GM12874 (cell line): ENCODE results near the gene CLEC5A.

Source experiments
- CTCF ChIP-seq: IDR thresholded peaks from 2 replicates; pipeline ENCODE4 v1.5.1; 2011; ENCODE audit warnings: low read depth, mild to moderate bottlenecking, control low read depth, low read length, moderate library complexity; ENCODE audit not compliant: insufficient read depth

The CLEC5A gene

DNA sequence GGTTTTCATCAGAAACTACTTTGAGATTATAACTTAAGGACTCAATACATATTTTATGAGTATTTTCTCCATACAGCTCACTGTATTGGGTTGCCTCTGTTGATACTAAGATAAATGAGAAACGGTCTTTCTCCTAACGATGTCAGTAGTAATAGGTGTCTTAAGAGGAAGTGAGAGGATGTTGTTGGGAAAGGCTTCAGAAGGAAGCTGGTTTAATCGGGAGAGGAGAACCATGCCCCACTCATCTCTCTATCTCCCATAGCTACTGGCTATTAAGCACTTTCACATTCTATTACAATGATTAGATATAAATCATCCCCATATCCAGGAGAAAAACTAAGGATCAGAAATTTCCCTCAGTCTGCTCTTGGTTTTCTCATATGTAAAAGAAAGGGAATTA, 2.0 kb downstream of the CLEC5A start:
- no peak for TF ChIP-seq CTCF

DNA sequence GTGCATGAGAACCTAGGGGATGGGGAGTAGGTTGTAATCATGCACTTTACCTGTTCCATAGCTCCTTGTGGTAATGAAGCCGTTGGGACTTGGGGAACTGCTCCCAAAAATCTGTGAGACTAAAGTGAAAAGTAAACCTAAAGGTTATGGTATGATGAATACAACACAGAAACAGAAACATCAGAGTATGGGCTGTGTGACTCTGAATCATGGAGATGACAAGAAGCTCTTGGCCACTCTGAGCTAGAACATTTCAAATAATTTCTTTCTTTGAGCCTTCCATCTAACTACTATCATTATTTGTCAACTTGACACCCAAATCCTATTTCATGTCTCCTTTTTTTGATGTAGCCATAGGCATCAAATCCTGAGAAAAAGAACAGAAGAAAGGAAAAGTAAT, 2.9 kb downstream of the CLEC5A start:
- no peak for TF ChIP-seq CTCF

DNA sequence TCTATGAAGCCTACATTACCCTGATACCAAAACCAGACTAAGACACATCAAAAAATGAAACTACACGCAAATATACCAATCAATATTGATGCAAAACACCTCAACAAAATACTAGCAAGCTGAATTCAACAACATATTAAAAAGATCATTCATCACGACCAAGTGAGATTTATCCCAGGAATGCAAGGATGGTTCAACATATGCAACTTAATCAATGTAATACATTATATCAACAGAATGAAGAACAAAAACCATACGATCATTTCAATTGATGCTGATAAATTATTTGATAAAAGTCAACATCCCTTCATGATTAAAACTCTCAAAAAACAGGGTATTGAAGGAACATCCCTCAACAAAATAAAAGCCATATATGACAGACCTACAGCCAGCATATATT, 5.7 kb downstream of the CLEC5A start:
- no peak for TF ChIP-seq CTCF

DNA sequence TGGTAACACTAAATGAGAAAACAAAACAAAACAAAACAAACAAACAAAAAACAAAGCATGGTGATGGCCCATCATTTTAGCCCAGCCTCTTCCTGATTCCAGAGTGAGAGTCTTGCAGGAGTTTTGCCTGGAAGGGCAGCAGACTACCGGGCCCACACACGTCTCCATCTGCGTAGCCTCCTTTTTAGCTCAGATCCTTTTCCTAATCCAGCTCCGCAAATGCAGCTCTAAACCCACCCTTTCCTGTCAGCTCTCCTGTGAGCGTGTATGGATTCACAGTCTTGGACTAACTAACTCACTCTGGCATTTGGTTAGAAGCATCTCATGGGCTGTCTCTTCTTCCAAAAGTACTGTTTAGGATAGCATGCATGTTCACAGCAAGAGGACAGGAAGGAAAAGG, 16.6 kb downstream of the CLEC5A start:
- no peak for TF ChIP-seq CTCF

DNA sequence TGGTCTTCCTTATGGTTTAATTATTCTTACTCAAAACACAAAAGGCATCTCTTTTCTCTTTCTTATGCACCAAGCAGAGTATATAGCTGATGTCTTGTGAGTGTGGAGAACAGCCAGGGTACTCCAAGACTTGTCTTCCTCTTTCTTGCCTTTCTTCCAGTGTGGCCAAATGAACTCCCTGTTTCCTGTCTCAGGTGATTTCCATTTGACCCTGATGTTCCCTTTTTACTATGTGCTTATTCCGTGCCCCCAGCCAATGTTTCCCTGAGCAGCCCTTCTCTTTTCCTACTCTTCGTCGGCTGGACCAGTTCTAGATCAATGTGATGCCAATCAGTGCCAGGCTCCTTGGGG, 18.0 kb downstream of the CLEC5A start:
- no peak for TF ChIP-seq CTCF

DNA sequence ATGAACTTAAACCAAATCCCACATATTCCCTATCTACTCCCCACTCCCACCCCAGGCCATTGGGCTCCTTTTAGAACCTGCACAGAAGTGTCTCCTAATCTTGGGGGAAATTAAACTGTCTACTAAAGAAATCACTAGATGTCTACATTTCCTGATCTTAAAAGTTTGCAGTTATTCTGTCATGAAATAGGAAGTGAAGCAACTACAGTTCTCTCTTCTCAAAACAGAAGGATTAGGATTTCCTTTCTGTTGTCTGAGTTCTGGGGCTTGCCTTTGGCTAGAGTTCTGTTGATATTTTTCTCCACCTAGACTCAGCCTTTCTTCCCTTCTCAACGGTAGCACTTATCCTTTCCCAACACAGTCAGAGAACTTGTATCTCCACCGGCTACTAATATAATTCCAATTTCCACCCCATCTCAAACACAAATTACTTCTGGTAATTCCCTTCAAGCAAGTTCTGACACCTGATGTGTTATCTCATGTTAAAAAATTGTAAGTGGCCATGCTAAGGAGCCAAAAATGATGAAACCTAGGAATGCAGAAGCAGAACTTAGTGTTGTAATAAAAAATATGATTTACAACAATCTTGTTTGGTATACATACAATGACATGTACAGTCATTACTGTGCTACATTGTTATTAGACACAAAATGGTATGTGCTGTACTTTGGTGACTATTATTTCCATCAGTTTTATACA, 18.5 kb downstream of the CLEC5A start:
- no peak for TF ChIP-seq CTCF

DNA sequence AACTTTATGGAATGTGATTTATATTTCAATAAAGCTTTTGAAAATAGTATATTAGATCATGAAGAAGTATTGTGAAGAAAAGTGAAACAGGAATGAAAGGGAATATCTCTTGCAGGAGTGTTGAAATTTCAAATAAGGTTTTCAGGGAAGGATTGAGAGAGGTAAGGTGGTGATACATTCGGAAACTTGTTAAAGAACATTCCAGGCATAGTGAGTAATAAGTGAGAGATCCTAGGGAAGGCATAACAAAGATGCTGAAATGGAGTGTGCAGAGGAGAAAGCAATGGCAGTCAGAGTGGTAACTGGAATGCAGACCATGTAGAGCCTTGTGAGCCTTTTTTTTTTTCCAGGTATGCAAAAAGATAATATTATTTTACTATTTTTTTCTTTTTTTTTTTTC, 26.5 kb downstream of the CLEC5A start:
- no peak for TF ChIP-seq CTCF
